HepG2 (cell line): Measurements from ENCODE around the gene ZSWIM8. TPM values are rescaled to one million over a fixed set of nuclear protein-coding genes. Genes with fewer than 3 reads are reported as not detected.
A peak's percentile ranks its signal among the peaks of the same experiment; 100 is the strongest.

Experiments used
- AHR ChIP-seq: IDR thresholded peaks from 2 replicates; pipeline ENCODE4 v1.6.1; 2018; ENCODE audit warnings: missing genetic modification reagents, missing compliant biosample characterization
- CCDC6 ChIP-seq: sonication (generic); formaldehyde crosslinking; IDR thresholded peaks from 2 replicates; pipeline ENCODE4 v1.8.1; 2022; ENCODE audit warnings: mild to moderate bottlenecking, missing genetic modification reagents, moderate library complexity
- FIP1L1 ChIP-seq: fragments of 200-400 bp; formaldehyde crosslinking; IDR thresholded peaks from 2 replicates; pipeline ENCODE4 v1.6.1; 2018; ENCODE audit warnings: low read depth, mild to moderate bottlenecking, low read length, moderate library complexity, borderline replicate concordance; ENCODE audit not compliant: insufficient read depth
- HHEX ChIP-seq: IDR thresholded peaks from 2 replicates; pipeline ENCODE4 v1.6.1; 2016; ENCODE audit warnings: control low read depth
- HMGA1 ChIP-seq: sonication (generic); formaldehyde crosslinking; conservative IDR thresholded peaks from 2 replicates; pipeline ENCODE4 v1.4.0; 2020; ENCODE audit warnings: missing genetic modification reagents
- MYNN ChIP-seq: sonication (generic); formaldehyde crosslinking; IDR thresholded peaks from 2 replicates; pipeline ENCODE4 v1.4.0; 2020; ENCODE audit warnings: mild to moderate bottlenecking, low read depth, missing genetic modification reagents
- NCOA1 ChIP-seq: sonication (generic); formaldehyde crosslinking; IDR thresholded peaks from 2 replicates; pipeline ENCODE4 v1.9.0; 2021; ENCODE audit warnings: missing genetic modification reagents
- PHB2 ChIP-seq: fragments of 450-650 bp; IDR thresholded peaks from 2 replicates; pipeline ENCODE4 v1.6.1; 2018; ENCODE audit not compliant: partially characterized antibody
- TAF1 ChIP-seq: sonication (generic); formaldehyde crosslinking; IDR thresholded peaks from 2 replicates; pipeline ENCODE4 v1.4.0; 2020; ENCODE audit warnings: missing genetic modification reagents
- TARDBP ChIP-seq: sonication (generic); formaldehyde crosslinking; IDR thresholded peaks from 2 replicates; pipeline ENCODE4 v1.8.0; 2022; ENCODE audit warnings: mild to moderate bottlenecking, missing genetic modification reagents
- TCF12 ChIP-seq, 2 experiments: fragments of 450-650 bp in 1 of 2; sonication (generic) in 1 of 2; formaldehyde crosslinking in 1 of 2; IDR thresholded peaks; 2 replicates each; pipeline versions ENCODE4 v1.6.1 to v1.8.0; 2017 to 2022; ENCODE audit warnings: antibody characterized with exemption in 1 of 2, mild to moderate bottlenecking in 1 of 2, missing genetic modification reagents in 1 of 2, moderate library complexity in 1 of 2
- TGIF2 ChIP-seq: IDR thresholded peaks from 2 replicates; pipeline ENCODE4 v1.6.1; 2016; ENCODE audit warnings: control low read depth, missing compliant biosample characterization
- THYN1 ChIP-seq: sonication (generic); formaldehyde crosslinking; IDR thresholded peaks from 2 replicates; pipeline ENCODE4 v1.8.1; 2023; ENCODE audit warnings: low read depth, mild to moderate bottlenecking, moderate library complexity, missing genetic modification reagents, borderline replicate concordance
- ZFP36L1 ChIP-seq: sonication (generic); formaldehyde crosslinking; IDR thresholded peaks from 2 replicates; pipeline ENCODE4 v1.8.0; 2022; ENCODE audit warnings: mild to moderate bottlenecking, missing genetic modification reagents, moderate library complexity
- ZFY ChIP-seq: sonication (generic); formaldehyde crosslinking; IDR thresholded peaks from 2 replicates; pipeline ENCODE4 v1.4.0; 2020; ENCODE audit warnings: missing genetic modification reagents
- ZMYM2 ChIP-seq: sonication (generic); formaldehyde crosslinking; IDR thresholded peaks from 2 replicates; pipeline ENCODE4 v1.8.0; 2022; ENCODE audit warnings: mild to moderate bottlenecking, missing genetic modification reagents
- ZNF225 ChIP-seq: sonication (generic); formaldehyde crosslinking; IDR thresholded peaks from 2 replicates; pipeline ENCODE4 v1.4.0; 2020; ENCODE audit warnings: mild to moderate bottlenecking, missing genetic modification reagents
- ZNF292 ChIP-seq: sonication (generic); formaldehyde crosslinking; IDR thresholded peaks from 2 replicates; pipeline ENCODE4 v1.8.1; 2022; ENCODE audit warnings: mild to moderate bottlenecking, low read depth, missing genetic modification reagents, borderline replicate concordance
- ZNF616 ChIP-seq: sonication (generic); formaldehyde crosslinking; IDR thresholded peaks from 2 replicates; pipeline ENCODE4 v1.5.0; 2020; ENCODE audit warnings: low read depth, mild to moderate bottlenecking, missing genetic modification reagents
- ZNF629 ChIP-seq: sonication (generic); formaldehyde crosslinking; conservative IDR thresholded peaks from 2 replicates; pipeline ENCODE4 v1.5.0; 2020; ENCODE audit warnings: missing genetic modification reagents
- ZNF709 ChIP-seq: sonication (generic); formaldehyde crosslinking; IDR thresholded peaks from 2 replicates; pipeline ENCODE4 v1.5.0; 2020; ENCODE audit warnings: mild to moderate bottlenecking, missing genetic modification reagents
- ZSCAN30 ChIP-seq: sonication (generic); formaldehyde crosslinking; IDR thresholded peaks from 2 replicates; pipeline ENCODE4 v1.5.0; 2020; ENCODE audit warnings: mild to moderate bottlenecking, missing genetic modification reagents
- polyA plus RNA-seq, 8 experiments: library from polyadenylated mRNA; depleted of rRNA in 3 of 8; stranded (reverse) in 7 of 8; unstranded in 1 of 8; fragments of >200 nt; fragmentation: Illumina TruSeq in 4 of 8; extraction: Trizol in 4 of 8; gene quantifications; 2 replicates each; pipeline versions ENCODE4 v1.2.1 to v1.2.3, GENCODE V29; 2011 to 2016; ENCODE audit warnings: low read depth in 4 of 8, missing spikeins in 1 of 8, mixed read lengths in 1 of 8; ENCODE audit not compliant: insufficient read depth in 1 of 8
- total RNA-seq, 5 experiments: library from RNA; depleted of rRNA; stranded (reverse); fragments of >200 nt; fragmentation: Illumina TruSeq; extraction: Trizol; gene quantifications; 2 replicates each; pipeline ENCODE4 v1.2.3, GENCODE V29; 2016; ENCODE audit warnings: low read depth in 1 of 5
- TF ChIP-seq, protein P1 (sequence below): sonication (generic); formaldehyde crosslinking; IDR thresholded peaks from 2 replicates; pipeline ENCODE4 v1.4.0; 2020; ENCODE audit warnings: missing genetic modification reagents
- TF ChIP-seq, protein P2 (sequence below): IDR thresholded peaks from 2 replicates; pipeline ENCODE4 v1.6.1; 2016; ENCODE audit warnings: low read depth, missing genetic modification reagents, missing compliant biosample characterization

Gene ZSWIM8
- total and polyA plus RNA-seq, 2 of the 13 experiments (the other 11 are each of a cell fraction or from before 2014, with no cell fraction given): 39.9 to 98.2 TPM

DNA sequence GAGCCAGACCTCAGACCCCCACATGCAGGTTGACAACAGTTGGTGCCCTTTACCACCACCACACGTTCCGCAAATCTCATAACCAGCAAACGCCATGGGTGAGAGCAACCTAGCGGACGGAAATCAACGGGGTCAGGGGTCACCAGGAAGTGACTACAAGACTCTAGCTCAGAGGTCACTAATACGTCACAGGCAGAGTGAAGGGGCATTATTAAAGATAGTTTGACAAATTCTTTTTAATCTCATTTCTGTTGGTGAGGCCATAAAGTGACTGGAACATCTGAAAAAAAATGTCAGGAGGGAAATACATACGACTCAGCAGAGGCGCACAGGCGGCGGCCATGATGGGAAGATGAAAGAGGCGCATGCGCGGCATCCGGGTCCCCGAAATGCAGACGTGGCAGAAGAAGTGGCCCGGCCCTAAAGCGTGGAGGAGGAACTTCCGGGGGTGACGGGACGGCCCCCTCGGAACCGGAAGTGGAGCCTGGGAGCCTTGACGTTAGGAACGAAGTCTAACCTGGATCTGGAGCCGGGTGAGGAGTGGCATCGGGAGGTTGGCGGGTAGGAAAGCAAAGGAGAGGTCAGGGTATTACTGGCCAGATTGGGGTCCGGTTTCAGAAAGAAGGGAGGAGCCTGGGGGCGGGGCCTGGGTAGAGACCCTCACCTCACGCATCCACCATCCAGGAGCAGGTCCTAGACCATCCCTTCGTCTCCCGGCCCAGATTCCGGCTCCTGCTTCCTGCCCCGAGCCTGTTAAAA is 41.3 kb upstream of the ZSWIM8 start, which contains the start of gene SEC24C (continued):
- TF ChIP-seq ZSCAN30 (no peak), HMGA1 (CRISPR knock-in tag) (no peak), ZNF709 (peak; percentile 63; the same call in 1 of the 2 replicates), CCDC6 (CRISPR knock-in tag) (no peak), TCF12 (IDR thresholded peaks at IDR 0.05) (no peak), TCF12 (CRISPR knock-in tag; IDR thresholded peaks at IDR 0.05) (peak; percentile 48; the same call in 1 of the 2 replicates), TARDBP (0 out of 2 replicates have a peak, but pooled peaks have one; percentile 27), THYN1 (CRISPR knock-in tag) (no peak), TGIF2 (peak; percentile 81; the same call in 1 of the 2 replicates), NCOA1 (no peak), TAF1 (CRISPR knock-in tag) (peak; percentile 92), ZNF629 (CRISPR knock-in tag) (no peak), HHEX (CRISPR knock-in tag) (no peak), AHR (CRISPR knock-in tag) (peak; percentile 22; the same call in 1 of the 2 replicates), PHB2 (no peak), ZNF292 (CRISPR knock-in tag) (no peak), ZNF225 (no peak), MYNN (CRISPR knock-in tag) (no peak), ZFY (CRISPR knock-in tag) (peak; percentile 54; the same call in 1 of the 2 replicates), ZFP36L1 (CRISPR knock-in tag) (no peak; the same call in 1 of the 2 replicates), ZNF616 (CRISPR knock-in tag) (no peak), ZMYM2 (CRISPR knock-in tag) (no peak), FIP1L1 (peak; percentile 66; the same call in 1 of the 2 replicates)
- TF ChIP-seq, protein P1, sequence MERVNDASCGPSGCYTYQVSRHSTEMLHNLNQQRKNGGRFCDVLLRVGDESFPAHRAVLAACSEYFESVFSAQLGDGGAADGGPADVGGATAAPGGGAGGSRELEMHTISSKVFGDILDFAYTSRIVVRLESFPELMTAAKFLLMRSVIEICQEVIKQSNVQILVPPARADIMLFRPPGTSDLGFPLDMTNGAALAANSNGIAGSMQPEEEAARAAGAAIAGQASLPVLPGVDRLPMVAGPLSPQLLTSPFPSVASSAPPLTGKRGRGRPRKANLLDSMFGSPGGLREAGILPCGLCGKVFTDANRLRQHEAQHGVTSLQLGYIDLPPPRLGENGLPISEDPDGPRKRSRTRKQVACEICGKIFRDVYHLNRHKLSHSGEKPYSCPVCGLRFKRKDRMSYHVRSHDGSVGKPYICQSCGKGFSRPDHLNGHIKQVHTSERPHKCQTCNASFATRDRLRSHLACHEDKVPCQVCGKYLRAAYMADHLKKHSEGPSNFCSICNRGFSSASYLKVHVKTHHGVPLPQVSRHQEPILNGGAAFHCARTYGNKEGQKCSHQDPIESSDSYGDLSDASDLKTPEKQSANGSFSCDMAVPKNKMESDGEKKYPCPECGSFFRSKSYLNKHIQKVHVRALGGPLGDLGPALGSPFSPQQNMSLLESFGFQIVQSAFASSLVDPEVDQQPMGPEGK (CRISPR knock-in tag): peak; percentile 93
- TF ChIP-seq, protein P2, sequence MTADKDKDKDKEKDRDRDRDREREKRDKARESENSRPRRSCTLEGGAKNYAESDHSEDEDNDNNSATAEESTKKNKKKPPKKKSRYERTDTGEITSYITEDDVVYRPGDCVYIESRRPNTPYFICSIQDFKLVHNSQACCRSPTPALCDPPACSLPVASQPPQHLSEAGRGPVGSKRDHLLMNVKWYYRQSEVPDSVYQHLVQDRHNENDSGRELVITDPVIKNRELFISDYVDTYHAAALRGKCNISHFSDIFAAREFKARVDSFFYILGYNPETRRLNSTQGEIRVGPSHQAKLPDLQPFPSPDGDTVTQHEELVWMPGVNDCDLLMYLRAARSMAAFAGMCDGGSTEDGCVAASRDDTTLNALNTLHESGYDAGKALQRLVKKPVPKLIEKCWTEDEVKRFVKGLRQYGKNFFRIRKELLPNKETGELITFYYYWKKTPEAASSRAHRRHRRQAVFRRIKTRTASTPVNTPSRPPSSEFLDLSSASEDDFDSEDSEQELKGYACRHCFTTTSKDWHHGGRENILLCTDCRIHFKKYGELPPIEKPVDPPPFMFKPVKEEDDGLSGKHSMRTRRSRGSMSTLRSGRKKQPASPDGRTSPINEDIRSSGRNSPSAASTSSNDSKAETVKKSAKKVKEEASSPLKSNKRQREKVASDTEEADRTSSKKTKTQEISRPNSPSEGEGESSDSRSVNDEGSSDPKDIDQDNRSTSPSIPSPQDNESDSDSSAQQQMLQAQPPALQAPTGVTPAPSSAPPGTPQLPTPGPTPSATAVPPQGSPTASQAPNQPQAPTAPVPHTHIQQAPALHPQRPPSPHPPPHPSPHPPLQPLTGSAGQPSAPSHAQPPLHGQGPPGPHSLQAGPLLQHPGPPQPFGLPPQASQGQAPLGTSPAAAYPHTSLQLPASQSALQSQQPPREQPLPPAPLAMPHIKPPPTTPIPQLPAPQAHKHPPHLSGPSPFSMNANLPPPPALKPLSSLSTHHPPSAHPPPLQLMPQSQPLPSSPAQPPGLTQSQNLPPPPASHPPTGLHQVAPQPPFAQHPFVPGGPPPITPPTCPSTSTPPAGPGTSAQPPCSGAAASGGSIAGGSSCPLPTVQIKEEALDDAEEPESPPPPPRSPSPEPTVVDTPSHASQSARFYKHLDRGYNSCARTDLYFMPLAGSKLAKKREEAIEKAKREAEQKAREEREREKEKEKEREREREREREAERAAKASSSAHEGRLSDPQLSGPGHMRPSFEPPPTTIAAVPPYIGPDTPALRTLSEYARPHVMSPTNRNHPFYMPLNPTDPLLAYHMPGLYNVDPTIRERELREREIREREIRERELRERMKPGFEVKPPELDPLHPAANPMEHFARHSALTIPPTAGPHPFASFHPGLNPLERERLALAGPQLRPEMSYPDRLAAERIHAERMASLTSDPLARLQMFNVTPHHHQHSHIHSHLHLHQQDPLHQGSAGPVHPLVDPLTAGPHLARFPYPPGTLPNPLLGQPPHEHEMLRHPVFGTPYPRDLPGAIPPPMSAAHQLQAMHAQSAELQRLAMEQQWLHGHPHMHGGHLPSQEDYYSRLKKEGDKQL (CRISPR knock-in tag): no peak
